SK-N-SH (cell line): ENCODE data around the gene KRT71. TPM values are rescaled to one million over a fixed set of nuclear protein-coding genes. Genes with fewer than 3 reads are reported as not detected.

Experiments
- CTCF ChIA-PET: fragments of 300-600, 350-600 bp; formaldehyde crosslinking; extraction: SDS; loops from one replicate; lab custom pipeline; 2021; lab: Yijun Ruan, JAX
- POLR2A ChIA-PET: fragments of 350-600 bp; sonication (Branson Sonifier 250); formaldehyde crosslinking; extraction: SDS; loops from one replicate; lab custom pipeline; 2020; ENCODE audit warnings: antibody characterized with exemption, inconsistent platforms; lab: Yijun Ruan, JAX
- DNase-seq: peaks from one replicate; pipeline ENCODE4 v3.0.0; 2012
- H2AFZ ChIP-seq: fragments of 200-600 bp; sonication (generic); 2 replicates; pipeline ENCODE4 v1.8.1; 2016; ENCODE audit warnings: antibody characterized with exemption, mild to moderate bottlenecking, low read depth
- H3F3A ChIP-seq: fragments of 200-600 bp; sonication (generic); replicated peaks from 2 replicates; pipeline ENCODE3; 2016; ENCODE audit warnings: antibody characterized with exemption, mild to moderate bottlenecking; ENCODE audit not compliant: insufficient read depth
- H3K27ac ChIP-seq, 2 experiments: fragments of 200-500 bp in 1 of 2; fragments of 200-600 bp in 1 of 2; sonication (Bioruptor generic) in 1 of 2; sonication (generic), shearing (Covaris generic) in 1 of 2; 2 replicates each; pipeline versions ENCODE4 v1.5.1 to v1.6.1; 2014 to 2016; ENCODE audit warnings: low read depth in 2 of 2, inconsistent platforms in 1 of 2, low read length in 1 of 2, mild to moderate bottlenecking in 1 of 2, mixed read lengths in 1 of 2
- H3K27me3 ChIP-seq: fragments of 200-600 bp; sonication (generic), shearing (Covaris generic); 2 replicates; pipeline ENCODE4 v1.6.1; 2016; ENCODE audit warnings: mixed run types; ENCODE audit not compliant: insufficient read depth
- H3K36me3 ChIP-seq, 2 experiments: fragments of 200-500 bp in 1 of 2; fragments of 200-600 bp in 1 of 2; sonication (Bioruptor generic) in 1 of 2; sonication (generic) in 1 of 2; replicated peaks in 1 of 2; 2 replicates each; pipeline versions ENCODE3 to v1.5.1; 2014 to 2016; ENCODE audit warnings: low read length in 1 of 2, mild to moderate bottlenecking in 1 of 2; ENCODE audit not compliant: insufficient read depth in 2 of 2, control insufficient read depth in 1 of 2
- H3K4me1 ChIP-seq, 2 experiments: fragments of 200-500 bp in 1 of 2; fragments of 200-600 bp in 1 of 2; sonication (Bioruptor generic) in 1 of 2; sonication (generic), shearing (Covaris generic) in 1 of 2; 2 replicates each; pipeline versions ENCODE4 v1.5.1 to v1.6.1; 2014 to 2016; ENCODE audit warnings: low read depth in 1 of 2, low read length in 1 of 2, mixed run types in 1 of 2; ENCODE audit not compliant: insufficient read depth in 2 of 2, control insufficient read depth in 1 of 2
- H3K4me2 ChIP-seq: fragments of 200-600 bp; sonication (generic), shearing (Covaris generic); 2 replicates; pipeline ENCODE4 v1.6.1; 2017; ENCODE audit warnings: mixed run types
- H3K4me3 ChIP-seq, 2 experiments: fragments of 200-500 bp in 1 of 2; fragments of 200-600 bp in 1 of 2; sonication (Bioruptor generic) in 1 of 2; sonication (generic), shearing (Covaris generic) in 1 of 2; 2 replicates each; pipeline versions ENCODE4 v1.5.1 to v1.8.1; 2014 to 2016; ENCODE audit warnings: low read depth in 2 of 2, inconsistent platforms in 1 of 2, low read length in 1 of 2, mild to moderate bottlenecking in 1 of 2, mixed read lengths in 1 of 2, moderate library complexity in 1 of 2
- H3K79me2 ChIP-seq: fragments of 200-600 bp; sonication (generic); 2 replicates; pipeline ENCODE4 v1.8.1; 2017; ENCODE audit warnings: mild to moderate bottlenecking; ENCODE audit not compliant: insufficient read depth
- H3K9ac ChIP-seq: fragments of 200-600 bp; sonication (generic); 2 replicates; pipeline ENCODE4 v1.6.1; 2017; ENCODE audit warnings: mixed run types
- H3K9me2 ChIP-seq: fragments of 200-600 bp; sonication (generic); 2 replicates; pipeline ENCODE4 v1.6.1; 2017; ENCODE audit warnings: mixed run types
- H3K9me3 ChIP-seq: fragments of 200-600 bp; sonication (generic); 2 replicates; pipeline ENCODE4 v1.6.1; 2017; ENCODE audit warnings: mixed run types, mild to moderate bottlenecking, moderate library complexity
- H4K20me1 ChIP-seq: fragments of 200-600 bp; sonication (generic); 2 replicates; pipeline ENCODE4 v1.6.1; 2017; ENCODE audit warnings: mild to moderate bottlenecking, mixed run types; ENCODE audit not compliant: insufficient read depth
- CHD2 ChIP-seq: fragments of 150-350 bp; IDR thresholded peaks from 2 replicates; pipeline ENCODE4 v1.6.1; 2018; ENCODE audit warnings: low read length; ENCODE audit not compliant: partially characterized antibody
- ELF1 ChIP-seq: IDR thresholded peaks from 2 replicates; pipeline ENCODE4 v1.4.0; 2012
- EP300 ChIP-seq, 2 experiments: IDR thresholded peaks; 2 replicates each; pipeline versions ENCODE4 v1.4.0 to v1.6.1; 2012; ENCODE audit warnings: borderline replicate concordance in 1 of 2, low read depth in 1 of 2, low read length in 1 of 2
- GATA2 ChIP-seq: sonication (generic); formaldehyde crosslinking; IDR thresholded peaks from 2 replicates; pipeline ENCODE4 v1.5.0; 2020; ENCODE audit warnings: mild to moderate bottlenecking, missing genetic modification reagents
- JUND ChIP-seq: IDR thresholded peaks from 2 replicates; pipeline ENCODE4 v1.4.0; 2012
- PBX3 ChIP-seq: IDR thresholded peaks from 2 replicates; pipeline ENCODE4; 2012
- POLR2AphosphoS5 ChIP-seq: IDR thresholded peaks from 2 replicates; pipeline ENCODE4 v1.6.1; 2012; ENCODE audit warnings: low read depth, low read length
- RAD21 ChIP-seq: IDR thresholded peaks from 2 replicates; pipeline ENCODE4 v1.6.1; 2012; ENCODE audit warnings: mild to moderate bottlenecking, low read length
- RXRA ChIP-seq: IDR thresholded peaks from 2 replicates; pipeline ENCODE4 v1.4.0; 2012; ENCODE audit warnings: low read depth, mild to moderate bottlenecking, borderline replicate concordance
- SIN3A ChIP-seq: IDR thresholded peaks from 2 replicates; pipeline ENCODE4 v1.6.1; 2012; ENCODE audit warnings: low read depth, mild to moderate bottlenecking, low read length, moderate library complexity, borderline replicate concordance
- SMC3 ChIP-seq: IDR thresholded peaks from 2 replicates; pipeline ENCODE4 v1.6.1; 2012; ENCODE audit warnings: low read depth, low read length, improper control_type of control experiment
- TEAD4 ChIP-seq: IDR thresholded peaks from 2 replicates; pipeline ENCODE4 v1.4.0; 2012; ENCODE audit warnings: mild to moderate bottlenecking, borderline replicate concordance; ENCODE audit not compliant: insufficient read depth
- WGBS: methylation state at CpG from one replicate; pipeline ENCODE4 v1.1.6; 2017; ENCODE audit warnings: low lambda C conversion rate; 5-methylcytosine and 5-hydroxymethylcytosine counted together
- polyA plus RNA-seq, 3 experiments: library from polyadenylated mRNA; depleted of rRNA; stranded (reverse); fragments of >200 nt; gene quantifications; 2 replicates each; pipeline ENCODE4 v1.2.3, GENCODE V29; 2012
- TF ChIP-seq, protein P1 (sequence below): fragments of 150-350 bp; IDR thresholded peaks from 2 replicates; pipeline ENCODE4 v1.6.1; 2016; ENCODE audit warnings: mild to moderate bottlenecking, low read depth, low read length

KRT71 gene
- polyA plus RNA-seq, 1 of the 3 experiments (the other 2 are of a cell fraction), result not detected

GRCh38 chr12:52521568-52522266, 31.2 kb downstream of the KRT71 start:
- CTCF ChIA-PET, result interaction anchor here (0.8 to 1.4 kb wide), 3 partner anchors 57 to 357 kb away, joined by 4 to 5 read pairs (median 4); no protein-coding TSS in a partner anchor
- no peaks in the 10 kb centered on the region for H3K4me1 ChIP-seq
- H3K9ac ChIP-seq, result no peak overlapping the region
- no peaks in the 10 kb centered on the region for H4K20me1 ChIP-seq
- no peaks in the 10 kb centered on the region for H3F3A ChIP-seq
- H3K36me3 ChIP-seq, result no peaks in the 10 kb centered on the region
- no peak overlapping the region for H3K27ac ChIP-seq
- H3K27me3 ChIP-seq, result peaks cover 45% of the 10 kb centered on the region; the same call in 1 of the 2 replicates
- no peak overlapping the region for H3K4me2 ChIP-seq
- no peaks in the 10 kb centered on the region for H3K9me2 ChIP-seq
- TF ChIP-seq EP300 (IDR thresholded peaks at IDR 0.05; ENCODE audit: borderline replicate concordance in 1 of 2, low read depth in 1 of 2, low read length in 1 of 2) (no peak), SMC3 (no peak), POLR2AphosphoS5 (no peak), TEAD4 (no peak), SIN3A (no peak), ELF1 (no peak), GATA2 (CRISPR knock-in tag) (no peak), PBX3 (no peak), RXRA (no peak), CHD2 (no peak)
- TF ChIP-seq, all 33 proteins: peak for 0
- POLR2A ChIA-PET, result no interaction called here
- H3K4me3 ChIP-seq, result no peak overlapping the region
- no peak overlapping the region for H2AFZ ChIP-seq
- no peaks in the 10 kb centered on the region for H3K79me2 ChIP-seq
- no peak for DNase-seq
- H3K9me3 ChIP-seq, result no peaks in the 10 kb centered on the region
- WGBS, result 21% methylated on average over 5 of the region's 10 CpGs

DNA sequence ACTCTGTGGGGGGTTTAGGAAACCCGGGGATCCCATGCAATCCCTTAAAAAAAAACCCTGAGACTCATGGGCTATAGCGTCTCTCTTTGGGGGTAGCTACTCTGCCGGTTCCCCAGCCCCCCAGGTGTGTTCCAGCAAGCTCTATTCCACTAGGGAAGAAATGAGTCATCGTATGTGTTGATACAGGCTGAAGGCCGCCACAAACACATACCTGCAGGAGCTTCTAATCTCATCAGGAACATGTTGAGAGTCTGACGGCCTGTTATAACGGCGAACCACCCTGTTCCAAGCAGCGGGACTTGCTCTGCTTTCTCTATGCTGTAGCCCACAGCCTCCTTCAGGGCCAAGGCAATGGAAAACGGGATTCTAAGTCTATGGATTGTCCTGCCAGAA, 31.8 kb downstream of the KRT71 start:
- no peak overlapping the region for H2AFZ ChIP-seq
- H3K27ac ChIP-seq, result no peak overlapping the region
- H3K4me2 ChIP-seq, result no peak overlapping the region
- no peaks in the 10 kb centered on the region for H3K79me2 ChIP-seq
- DNase-seq, result no peak
- POLR2A ChIA-PET, result no interaction called here
- no peaks in the 10 kb centered on the region for H3F3A ChIP-seq
- peaks cover 50% of the 10 kb centered on the region; the same call in 1 of the 2 replicates for H3K27me3 ChIP-seq
- no peaks in the 10 kb centered on the region for H3K9me2 ChIP-seq
- no peaks in the 10 kb centered on the region for H3K9me3 ChIP-seq
- no peak overlapping the region for H3K4me3 ChIP-seq
- H3K9ac ChIP-seq, result no peak overlapping the region
- no peaks in the 10 kb centered on the region for H4K20me1 ChIP-seq
- 42% methylated on average over 10 of the region's 10 CpGs for WGBS
- TF ChIP-seq EP300 (IDR thresholded peaks at IDR 0.05; ENCODE audit: borderline replicate concordance in 1 of 2, low read depth in 1 of 2, low read length in 1 of 2), result no peak
- TF ChIP-seq, protein P1, sequence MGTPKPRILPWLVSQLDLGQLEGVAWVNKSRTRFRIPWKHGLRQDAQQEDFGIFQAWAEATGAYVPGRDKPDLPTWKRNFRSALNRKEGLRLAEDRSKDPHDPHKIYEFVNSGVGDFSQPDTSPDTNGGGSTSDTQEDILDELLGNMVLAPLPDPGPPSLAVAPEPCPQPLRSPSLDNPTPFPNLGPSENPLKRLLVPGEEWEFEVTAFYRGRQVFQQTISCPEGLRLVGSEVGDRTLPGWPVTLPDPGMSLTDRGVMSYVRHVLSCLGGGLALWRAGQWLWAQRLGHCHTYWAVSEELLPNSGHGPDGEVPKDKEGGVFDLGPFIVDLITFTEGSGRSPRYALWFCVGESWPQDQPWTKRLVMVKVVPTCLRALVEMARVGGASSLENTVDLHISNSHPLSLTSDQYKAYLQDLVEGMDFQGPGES, result no peak
- TF ChIP-seq CHD2, result no peak
- no peak for TF ChIP-seq RAD21
- no peak for TF ChIP-seq JUND
- CTCF ChIA-PET, result interaction anchor here (1.4 kb wide), 2 partner anchors 149 to 357 kb away, joined by 4 read pairs; no protein-coding TSS in a partner anchor
- no peaks in the 10 kb centered on the region for H3K4me1 ChIP-seq
- H3K36me3 ChIP-seq, result no peaks in the 10 kb centered on the region
